Inflammatory macrophage treated with lipopolysaccharide for 4 hours (primary cell): ENCODE measurements around the gene EPHA6.
"Not testable (repeated sequence)": the region's sequence is repeated elsewhere in the genome, so short reads cannot be mapped to it uniquely, and the experiment has no call there.

Source experiments
- DNase-seq: peaks from one replicate; pipeline ENCODE4 v3.0.0-alpha.2; 2020

The EPHA6 gene

DNA sequence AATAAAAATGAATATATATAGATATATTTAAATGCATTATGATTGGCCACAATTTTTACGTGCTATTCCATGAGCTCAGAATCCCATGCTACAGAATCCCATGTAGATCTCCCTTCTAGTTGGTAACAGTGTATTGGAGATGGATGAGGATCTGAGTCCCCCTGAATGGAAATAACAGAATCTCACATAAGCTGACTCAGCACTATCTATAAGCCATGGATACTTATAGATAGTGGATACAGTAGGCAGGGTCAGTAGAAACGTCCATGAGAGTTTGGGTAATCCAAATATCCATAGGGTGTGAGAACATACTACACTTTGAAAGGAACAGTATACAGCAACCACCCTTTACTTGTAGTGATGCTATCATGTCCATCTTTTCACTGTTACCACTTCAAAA, 375.4 kb downstream of the EPHA6 start:
- no peak for DNase-seq

GRCh38 chr3:97197083-97197482, 382.7 kb downstream of the EPHA6 start:
- no peak for DNase-seq

DNA sequence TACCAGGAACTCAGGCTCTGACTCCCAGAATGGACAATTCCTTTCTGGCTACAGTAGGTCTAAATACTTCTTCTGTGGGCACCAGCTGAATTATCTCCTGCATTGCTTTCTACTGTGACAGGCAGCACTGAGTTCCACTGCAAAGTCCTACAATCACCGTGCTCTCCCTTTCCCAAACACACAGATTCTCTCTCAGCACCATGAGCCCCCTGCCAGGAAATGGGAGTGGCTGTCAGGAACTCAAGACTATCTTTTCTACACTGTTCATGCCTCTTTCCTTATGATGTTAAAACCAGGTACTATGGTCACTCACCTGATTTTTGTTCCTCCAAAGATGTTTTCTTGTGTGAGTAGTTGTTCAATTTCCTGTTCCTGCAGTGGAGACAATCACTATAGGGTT, 383.4 kb downstream of the EPHA6 start:
- no peak for DNase-seq

DNA sequence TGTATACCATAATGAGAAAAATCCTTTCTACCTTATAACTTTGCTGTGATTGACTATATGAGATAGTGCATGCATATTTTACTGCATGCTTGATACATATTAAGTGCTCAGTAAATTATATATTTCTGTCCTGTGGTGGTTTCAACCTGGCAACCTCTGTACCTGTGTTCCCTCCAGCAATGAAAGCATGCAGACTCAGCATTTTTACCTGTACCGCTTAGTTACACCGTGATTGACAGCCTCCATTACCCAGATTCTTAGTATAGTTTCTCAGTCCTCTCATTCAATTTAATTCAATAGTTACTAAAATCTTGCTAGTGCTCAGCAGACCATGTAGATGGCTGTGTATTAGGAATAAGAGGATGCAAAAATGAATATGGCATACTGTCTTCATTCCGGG, 386.0 kb downstream of the EPHA6 start:
- no peak for DNase-seq

- no peak for DNase-seq
Observed at GRCh38 chr3:97201814-97202213, 387.4 kb downstream of the EPHA6 start.

GRCh38 chr3:97228966-97229365, 414.6 kb downstream of the EPHA6 start:
- no peak for DNase-seq

DNA sequence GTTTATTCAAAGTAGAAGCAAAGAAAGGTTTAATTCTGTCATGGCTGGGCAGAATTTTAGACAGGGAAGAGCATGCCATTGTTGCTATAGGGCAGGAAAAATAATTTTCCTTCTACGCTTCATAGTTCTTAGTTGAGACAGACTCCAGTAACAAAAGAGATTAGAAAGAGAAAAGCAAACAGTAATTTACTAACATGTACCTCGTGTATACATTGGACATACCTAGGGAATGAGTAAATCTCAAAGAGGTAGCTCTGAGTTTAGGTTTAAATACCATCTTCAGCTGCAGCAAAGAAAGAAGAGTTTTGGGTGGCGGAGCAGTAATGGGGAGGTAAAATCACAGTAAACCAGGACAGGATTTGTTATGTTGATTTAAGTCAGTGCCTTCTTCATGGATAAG, 416.1 kb downstream of the EPHA6 start:
- no peak for DNase-seq

GRCh38 chr3:97232393-97233034, 418.1 kb downstream of the EPHA6 start:
- DNase-seq = no peak

DNA sequence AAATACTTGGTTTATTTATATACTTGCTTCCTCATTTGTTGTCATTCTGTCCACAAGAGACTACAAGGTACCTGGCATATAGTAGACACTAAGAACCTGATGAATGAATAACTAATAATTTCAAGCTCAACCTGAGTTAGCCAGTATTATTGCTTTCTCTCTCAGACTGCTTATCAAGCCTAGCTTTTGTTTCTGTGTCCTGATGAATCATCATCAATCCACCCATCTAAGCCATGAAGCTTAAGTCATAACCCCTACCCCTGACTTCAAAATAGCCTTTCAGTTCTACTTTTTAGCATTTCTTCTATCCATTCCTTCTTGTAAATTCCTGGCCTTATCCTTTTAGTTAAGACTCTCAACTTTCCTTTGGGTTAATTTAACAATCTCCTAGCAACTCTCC, 420.8 kb downstream of the EPHA6 start:
- DNase-seq = no peak

GRCh38 chr3:97235611-97236315, 421.4 kb downstream of the EPHA6 start:
- DNase-seq = no peak

DNA sequence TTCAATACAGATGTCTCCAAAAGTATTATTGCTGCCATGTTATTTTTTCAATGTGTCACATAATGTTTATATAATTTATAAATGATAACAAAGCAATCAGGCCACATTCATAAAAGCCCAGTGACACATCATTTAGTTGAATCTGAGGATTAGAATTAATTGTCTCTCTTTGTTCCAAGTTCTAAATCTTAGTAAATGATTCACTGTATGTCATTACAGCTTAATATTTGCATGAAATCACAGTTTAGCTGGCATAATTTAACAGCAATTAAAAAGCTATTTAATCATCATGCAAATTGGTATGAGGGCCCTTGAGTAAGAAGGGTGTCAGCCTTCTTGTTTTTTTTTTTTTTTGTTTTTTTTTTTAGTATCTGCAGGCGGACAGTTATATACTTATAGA, 427.0 kb downstream of the EPHA6 start:
- DNase-seq = no peak

- no peak for DNase-seq
Observed at GRCh38 chr3:97245201-97245910, 431.0 kb downstream of the EPHA6 start.

GRCh38 chr3:97256060-97256459, 441.7 kb downstream of the EPHA6 start:
- DNase-seq = no peak

DNA sequence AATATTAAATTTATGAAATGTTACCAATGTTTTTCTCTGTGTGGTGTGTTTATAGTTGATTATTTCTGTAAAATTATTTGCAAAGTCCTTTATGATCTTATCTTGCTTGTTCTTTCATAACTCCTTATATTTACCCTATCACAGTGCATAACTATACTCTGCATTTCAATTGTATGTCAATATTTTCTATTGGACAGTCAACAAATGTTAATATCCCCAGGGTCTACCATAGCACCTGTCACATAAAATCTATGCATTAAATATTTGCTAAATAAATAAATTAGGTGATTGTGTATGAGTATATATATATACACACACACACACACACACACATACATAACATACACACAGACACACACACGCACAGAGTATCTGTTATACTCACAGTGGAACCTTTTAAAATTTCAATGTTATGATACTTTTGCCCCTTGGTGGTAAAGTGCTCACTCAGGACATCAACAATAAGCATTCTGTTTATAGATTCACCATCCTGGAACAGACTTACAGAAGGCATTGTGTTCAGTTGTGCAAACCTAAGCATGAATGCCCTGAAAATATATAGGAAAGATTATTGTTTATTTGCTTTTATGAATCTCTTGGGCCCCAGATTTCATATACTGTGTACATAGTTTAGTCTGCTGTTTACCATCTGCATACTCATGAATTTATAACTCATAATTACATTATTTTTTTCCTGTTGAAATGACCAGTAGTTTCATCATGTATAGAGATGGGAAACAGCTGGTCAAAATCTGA, 443.7 kb downstream of the EPHA6 start:
- DNase-seq = no peak

- no peak for DNase-seq
Observed at GRCh38 chr3:97259263-97259662, 444.9 kb downstream of the EPHA6 start.

DNA sequence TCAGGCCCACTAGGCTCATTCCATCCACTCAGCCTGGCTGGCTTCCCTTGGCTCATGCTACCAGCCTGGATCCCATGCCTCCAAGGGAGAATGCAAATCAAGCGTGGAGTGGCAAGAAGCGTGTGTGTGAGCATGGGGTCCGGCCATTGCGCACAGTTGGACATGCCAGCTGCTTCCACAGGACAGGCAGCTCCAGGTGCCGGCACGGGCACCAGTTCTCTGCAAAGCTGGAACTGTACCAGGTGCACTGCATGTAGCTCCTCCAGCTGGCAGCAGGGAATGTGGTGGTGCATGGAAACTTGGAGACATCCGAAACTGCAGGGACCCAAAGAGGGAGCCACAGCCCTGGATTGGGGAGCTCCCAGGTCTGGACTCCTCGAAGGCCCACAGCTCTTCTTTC, 449.8 kb downstream of the EPHA6 start:
- no peak for DNase-seq

GRCh38 chr3:97265237-97266005, 451.0 kb downstream of the EPHA6 start:
- no peak for DNase-seq

- no peak for DNase-seq
Observed at GRCh38 chr3:97269202-97269601, 454.8 kb downstream of the EPHA6 start.

GRCh38 chr3:97276879-97277550, 462.6 kb downstream of the EPHA6 start:
- DNase-seq = not testable (repeated sequence)

DNA sequence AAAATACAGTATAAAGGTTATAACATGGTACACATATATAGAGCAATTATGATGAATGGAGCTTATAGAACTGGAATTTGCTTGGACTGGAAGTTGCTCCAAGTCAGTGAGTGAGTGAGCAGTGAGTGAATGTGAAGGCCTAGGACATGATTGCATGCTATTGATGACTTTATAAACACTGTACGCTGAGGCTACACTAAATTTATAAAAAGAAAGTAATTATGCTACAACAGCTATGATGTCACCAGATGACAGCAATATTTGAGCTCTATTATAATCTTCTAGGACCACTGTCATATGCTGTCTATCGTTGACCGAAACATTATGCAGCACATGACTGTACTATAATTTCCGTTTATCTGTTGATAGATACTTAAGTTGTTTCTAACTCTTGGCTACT, 463.3 kb downstream of the EPHA6 start:
- DNase-seq = no peak

- no peak for DNase-seq
Observed at GRCh38 chr3:97278506-97278905, 464.1 kb downstream of the EPHA6 start.

DNA sequence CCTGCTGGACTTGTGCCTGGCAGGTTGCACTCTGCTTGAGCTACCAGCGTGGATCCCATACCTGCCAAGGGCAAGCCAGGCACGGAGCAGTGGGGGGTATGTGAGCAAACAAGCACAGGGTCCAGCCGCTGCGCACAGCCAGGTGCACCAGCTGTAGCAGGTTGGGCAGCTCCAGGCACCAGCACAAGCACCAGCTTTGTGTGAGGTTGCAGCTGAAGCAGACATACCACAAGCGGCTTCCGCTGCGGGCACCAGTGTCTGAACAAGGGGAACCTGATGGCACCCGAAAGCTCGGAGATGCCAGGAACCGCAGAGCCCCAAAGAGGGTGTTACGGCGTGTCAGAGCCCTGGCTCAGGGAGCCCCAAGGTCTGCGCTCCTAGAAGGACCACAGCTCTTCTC, 477.5 kb downstream of the EPHA6 start:
- DNase-seq = no peak
